IPS-15b (cell line): ENCODE data around the gene CPLANE2.
"Not testable (repeated sequence)": the region's sequence is repeated elsewhere in the genome, so short reads cannot be mapped to it uniquely, and the experiment has no call there.

ENCODE experiments used
- H3K27me3 ChIP-seq: one replicate; pipeline ENCODE4 v1.6.1; 2013; ENCODE audit warnings: low read length; ENCODE audit not compliant: control insufficient read depth, insufficient read depth
- H3K36me3 ChIP-seq: one replicate; pipeline ENCODE4 v1.6.1; 2013; ENCODE audit warnings: low read length; ENCODE audit not compliant: control insufficient read depth, insufficient read depth
- H3K4me1 ChIP-seq: one replicate; pipeline ENCODE4 v1.6.1; 2013; ENCODE audit warnings: mild to moderate bottlenecking, low read length; ENCODE audit not compliant: control insufficient read depth, insufficient read depth
- H3K4me3 ChIP-seq: one replicate; pipeline ENCODE4 v1.5.1; 2013; ENCODE audit warnings: low read depth, low read length
- H3K9ac ChIP-seq: one replicate; pipeline ENCODE4 v1.6.1; 2013; ENCODE audit warnings: low read depth, mild to moderate bottlenecking, low read length
- H3K9me3 ChIP-seq: one replicate; pipeline ENCODE4 v1.6.1; 2013; ENCODE audit warnings: mild to moderate bottlenecking, low read length; ENCODE audit not compliant: control insufficient read depth, insufficient read depth

The CPLANE2 gene

DNA sequence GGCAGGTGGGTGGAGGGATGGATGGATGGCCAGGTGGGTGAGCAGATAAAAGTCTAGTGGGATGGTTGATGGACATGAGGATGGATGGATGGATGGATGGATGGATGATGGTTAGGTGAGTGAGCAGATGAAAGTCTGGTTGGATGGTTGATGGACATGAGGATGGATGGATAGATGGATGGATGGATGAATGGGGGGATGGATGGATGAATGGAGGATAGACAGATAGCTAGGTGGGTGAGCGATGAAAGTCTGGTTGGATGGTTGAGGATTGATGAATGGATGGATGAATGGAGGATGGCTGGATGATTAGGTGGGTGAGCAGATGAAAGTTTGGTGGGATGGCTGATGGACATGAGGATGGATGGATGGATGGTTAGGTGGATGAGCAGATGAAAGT is 15.5 kb downstream of the CPLANE2 start:
- Histone ChIP-seq H3K4me3 (no peak overlapping the region), H3K9me3 (no peaks in the 10 kb centered on the region), H3K4me1 (peaks cover 4% of the 10 kb centered on the region), H3K27me3 (peaks cover 42% of the 10 kb centered on the region), H3K9ac (no peak overlapping the region), H3K36me3 (no peaks in the 10 kb centered on the region)

DNA sequence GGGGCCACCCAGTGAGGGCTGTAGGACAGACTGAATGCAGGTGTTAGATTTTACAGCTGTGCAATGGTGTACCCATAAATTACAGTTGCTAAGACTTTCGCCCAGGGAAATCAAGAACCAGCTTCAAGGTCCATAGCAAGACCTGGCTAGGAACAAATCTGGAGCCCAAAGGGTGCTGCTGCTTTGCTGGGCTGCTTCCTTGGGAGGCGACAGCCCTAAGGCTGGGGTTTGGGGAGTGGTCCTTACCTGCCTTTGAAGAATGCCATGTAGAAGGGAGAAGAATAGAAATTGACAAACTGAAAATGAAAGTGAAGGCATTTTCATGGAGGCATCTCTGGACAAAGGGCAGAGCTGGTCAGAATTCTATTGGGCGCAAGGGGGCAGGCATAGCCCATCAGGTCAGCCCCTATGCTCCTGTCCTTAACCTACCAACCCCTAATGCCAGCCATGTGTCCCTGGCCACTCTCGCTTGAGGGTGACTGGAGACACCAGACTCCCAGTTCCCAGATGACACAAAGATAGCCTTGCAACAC is 16.9 kb downstream of the CPLANE2 start:
- no peak overlapping the region for H3K4me3 ChIP-seq
- H3K36me3 ChIP-seq: no peaks in the 10 kb centered on the region
- H3K9me3 ChIP-seq: no peaks in the 10 kb centered on the region
- no peaks in the 10 kb centered on the region for H3K4me1 ChIP-seq
- H3K27me3 ChIP-seq: peaks cover 30% of the 10 kb centered on the region
- no peak overlapping the region for H3K9ac ChIP-seq

GRCh38 chr1:16218674-16219071 is 18.3 kb downstream of the CPLANE2 start:
- Histone ChIP-seq H3K4me1 (no peaks in the 10 kb centered on the region), H3K4me3 (no peak overlapping the region), H3K27me3 (peaks cover 22% of the 10 kb centered on the region), H3K9ac (no peak overlapping the region), H3K36me3 (no peaks in the 10 kb centered on the region), H3K9me3 (no peaks in the 10 kb centered on the region)

- Histone ChIP-seq H3K4me3 (peak overlapping the region; percentile 66), H3K9ac (no peak overlapping the region), H3K27me3 (peaks cover 22% of the 10 kb centered on the region), H3K36me3 (no peaks in the 10 kb centered on the region), H3K9me3 (no peaks in the 10 kb centered on the region), H3K4me1 (peaks cover 3% of the 10 kb centered on the region)
Observed at GRCh38 chr1:16218014-16218673, 18.8 kb downstream of the CPLANE2 start.

DNA sequence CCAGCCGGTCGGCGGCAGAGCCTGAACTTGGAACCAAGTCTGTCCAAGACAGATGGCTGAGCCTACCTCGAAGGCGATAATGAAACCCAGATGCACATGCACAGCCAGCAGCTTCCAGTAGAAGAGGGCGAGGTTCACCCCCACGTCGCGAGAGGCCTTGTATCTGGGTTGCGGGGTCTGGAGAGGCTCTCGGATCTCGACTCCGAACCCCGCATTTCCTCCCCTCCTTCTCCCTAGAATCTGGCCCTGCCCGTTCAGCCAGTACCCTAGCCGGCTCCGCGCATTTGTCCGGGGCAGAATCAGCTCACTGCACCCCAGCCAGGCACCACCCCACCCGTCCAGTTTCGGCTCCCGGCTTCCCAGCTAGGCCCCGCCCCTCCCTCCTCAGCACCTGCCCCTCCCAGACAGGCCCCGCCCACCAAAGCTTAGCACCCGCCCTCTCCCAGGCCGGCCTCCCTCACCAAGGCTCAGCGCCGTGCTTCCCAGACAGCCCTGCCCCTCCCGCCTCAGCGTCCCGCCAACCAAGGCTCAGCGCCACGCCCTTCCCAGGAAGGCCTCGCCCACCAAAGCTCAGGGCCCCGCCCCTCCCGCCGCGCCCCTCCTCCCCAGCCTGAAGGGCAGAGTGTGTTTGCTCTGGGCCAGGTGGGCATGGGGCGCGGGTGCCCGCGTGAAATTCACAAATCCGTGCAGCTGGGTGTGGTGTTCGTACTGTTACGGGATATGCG is 19.8 kb downstream of the CPLANE2 start:
- Histone ChIP-seq H3K4me1 (peaks cover 10% of the 10 kb centered on the region), H3K9me3 (no peaks in the 10 kb centered on the region), H3K4me3 (peak overlapping the region; percentile 66), H3K36me3 (no peaks in the 10 kb centered on the region), H3K27me3 (peaks cover 22% of the 10 kb centered on the region), H3K9ac (no peak overlapping the region)

DNA sequence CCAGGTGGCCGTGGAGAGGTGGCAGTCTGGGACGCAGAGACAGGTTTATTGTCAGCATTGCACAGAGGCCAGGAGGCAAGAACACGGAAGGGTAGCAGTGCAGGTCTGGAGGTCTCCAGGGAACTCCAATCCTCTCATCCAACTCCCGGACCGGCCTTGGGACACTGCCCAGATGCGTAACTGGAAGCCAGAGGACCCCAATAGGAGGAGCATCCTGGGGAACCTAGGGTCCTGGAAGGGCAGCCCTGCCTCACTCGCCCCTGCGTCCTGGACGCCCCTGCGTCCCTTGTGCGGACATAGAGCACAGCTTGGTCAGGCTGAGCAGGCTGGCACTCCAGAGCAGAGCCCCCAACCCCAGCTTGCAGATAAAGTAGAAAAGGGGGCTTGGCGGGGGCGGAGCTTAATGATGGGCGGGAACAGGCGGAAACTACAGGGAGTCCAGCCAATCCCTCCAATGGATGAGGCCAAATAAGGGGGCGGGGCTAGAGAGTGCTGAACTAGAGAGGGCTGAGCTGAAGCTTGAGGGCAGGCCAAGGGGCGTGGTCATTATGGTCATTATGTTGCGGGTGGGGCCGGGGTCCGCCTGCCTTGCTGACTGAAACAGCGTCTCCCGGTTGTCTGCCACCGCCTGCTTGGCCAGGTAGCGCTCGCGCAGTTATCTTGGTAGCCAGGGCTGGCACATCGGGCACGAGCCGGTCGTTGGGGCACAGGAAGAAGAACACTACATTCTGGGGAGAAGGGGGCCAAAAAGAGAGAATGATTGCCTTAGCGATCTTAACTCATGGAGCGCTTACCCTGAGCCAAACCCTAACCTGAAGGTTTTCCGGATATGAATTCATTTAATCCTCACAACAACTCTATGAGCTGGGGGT is 20.9 kb downstream of the CPLANE2 start:
- H3K4me1 ChIP-seq: peaks cover 15% of the 10 kb centered on the region
- H3K36me3 ChIP-seq: no peaks in the 10 kb centered on the region
- H3K9ac ChIP-seq: no peak overlapping the region
- no peaks in the 10 kb centered on the region for H3K9me3 ChIP-seq
- peak overlapping the region; percentile 60 for H3K4me3 ChIP-seq
- H3K27me3 ChIP-seq: peaks cover 18% of the 10 kb centered on the region

- H3K4me1 ChIP-seq: peaks cover 15% of the 10 kb centered on the region
- H3K27me3 ChIP-seq: peaks cover 17% of the 10 kb centered on the region
- not testable (repeated sequence) for H3K9me3 ChIP-seq, H3K9ac ChIP-seq, H3K36me3 ChIP-seq, H3K4me3 ChIP-seq
Observed at GRCh38 chr1:16215240-16215639, 21.7 kb downstream of the CPLANE2 start.

GRCh38 chr1:16213544-16213943 is 23.4 kb downstream of the CPLANE2 start:
- Histone ChIP-seq H3K27me3 (peaks cover 14% of the 10 kb centered on the region), H3K4me1 (peaks cover 15% of the 10 kb centered on the region)
- not testable (repeated sequence) for H3K36me3 ChIP-seq, H3K9ac ChIP-seq, H3K9me3 ChIP-seq, H3K4me3 ChIP-seq

DNA sequence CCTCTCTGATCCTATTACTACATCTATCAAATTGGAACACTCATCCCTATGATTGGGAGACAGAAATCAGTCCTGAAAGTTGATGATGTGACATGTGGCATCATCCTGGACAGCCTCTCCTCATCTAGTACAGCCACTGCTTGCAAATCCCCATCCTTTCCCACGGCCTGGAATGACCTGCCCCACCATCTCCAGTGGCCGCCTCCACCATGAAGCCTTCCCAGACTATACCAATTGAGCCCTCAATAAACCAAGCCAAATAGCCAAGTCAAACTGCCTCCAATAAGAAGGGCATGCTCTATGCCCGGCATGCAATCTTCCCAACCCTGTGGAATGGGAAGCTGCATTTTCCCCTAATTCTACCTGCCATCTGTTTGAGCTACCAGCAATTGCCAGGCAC is 24.0 kb downstream of the CPLANE2 start:
- Histone ChIP-seq H3K9ac (no peak overlapping the region), H3K4me1 (peaks cover 15% of the 10 kb centered on the region), H3K27me3 (peaks cover 10% of the 10 kb centered on the region), H3K9me3 (no peaks in the 10 kb centered on the region), H3K36me3 (no peaks in the 10 kb centered on the region), H3K4me3 (peak overlapping the region; percentile 58)

GRCh38 chr1:16212251-16212961 is 24.6 kb downstream of the CPLANE2 start, which contains the start of gene ARHGEF19:
Gene ARHGEF19 (minus strand): TSS chr1:16212652. CDS start chr1:16209054, 3,598 bp downstream.
- Histone ChIP-seq H3K9ac (peak within 1 kb of the TSS; percentile 54), H3K4me1 (peaks cover 15% of the 10 kb centered on the region), H3K27me3 (peaks cover 10% of the 10 kb centered on the region), H3K9me3 (no peaks in the 10 kb centered on the region), H3K4me3 (peak within 1 kb of the TSS; percentile 58), H3K36me3 (no peaks in the 10 kb centered on the region)

DNA sequence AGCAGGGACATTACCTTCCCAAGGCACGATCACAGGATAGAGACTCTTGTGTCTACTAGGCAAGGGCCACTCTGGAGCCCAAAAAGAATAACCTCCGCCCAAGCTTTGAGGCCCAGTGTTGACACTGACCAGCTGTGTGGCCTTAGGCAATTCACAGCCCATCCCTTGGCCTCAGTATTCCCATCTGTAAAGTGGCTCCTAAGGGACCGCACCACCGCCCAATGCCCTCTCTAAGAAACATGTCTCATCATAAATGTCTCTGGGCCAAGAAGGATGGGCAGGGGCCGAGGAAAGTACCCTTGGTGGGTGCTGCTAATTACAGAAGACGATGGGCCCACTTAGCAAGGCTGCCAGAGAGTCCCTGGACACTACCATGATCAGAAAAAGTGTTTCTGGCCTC is 25.2 kb downstream of the CPLANE2 start:
- peaks cover 15% of the 10 kb centered on the region for H3K4me1 ChIP-seq
- peak overlapping the region; percentile 58 for H3K4me3 ChIP-seq
- peaks cover 7% of the 10 kb centered on the region for H3K27me3 ChIP-seq
- no peaks in the 10 kb centered on the region for H3K36me3 ChIP-seq
- peak overlapping the region; percentile 54 for H3K9ac ChIP-seq
- H3K9me3 ChIP-seq: no peaks in the 10 kb centered on the region
